ENCODE measurements around the gene IFNL2. TPM values are rescaled to one million over a fixed set of nuclear protein-coding genes. Genes with fewer than 3 reads are reported as not detected.

Gene IFNL2
- total and polyA plus RNA-seq, 9 of the 15 experiments (the other 6 are each of a cell fraction or from before 2014, with no cell fraction given), result not detected

DNA sequence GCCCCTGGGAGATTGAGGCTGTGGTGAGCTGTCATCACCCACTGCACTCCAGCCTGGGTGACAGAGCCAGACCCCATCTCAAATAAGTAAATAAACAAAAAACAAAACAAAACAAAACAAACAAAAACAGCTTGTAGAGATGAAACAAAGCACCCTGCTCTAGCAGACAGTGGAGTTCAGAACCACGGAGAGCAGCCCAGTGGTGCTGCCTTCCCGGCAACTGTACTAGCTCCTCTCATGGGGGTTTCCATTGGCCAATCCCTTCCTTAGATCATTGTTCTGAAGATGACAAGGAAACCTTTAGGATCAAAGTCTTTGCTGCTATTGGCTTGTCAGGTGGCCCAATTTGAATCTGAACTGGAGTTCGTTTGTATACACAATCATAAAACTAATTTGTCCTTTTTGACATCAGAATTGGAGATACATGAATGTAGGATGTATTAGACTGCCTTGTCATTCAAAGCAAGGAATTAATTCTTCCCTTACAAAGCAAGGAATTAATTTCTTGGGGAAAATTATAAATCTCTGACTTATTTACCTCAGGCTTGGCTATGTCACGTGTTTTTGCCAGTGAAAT lies 44.4 kb upstream of the IFNL2 start:
- ATAC-seq (peak; percentile 77), DNase-seq (ENCODE audit: extremely low read depth in 1 of 4, low spot score in 3 of 4) (peak; percentile 38 to 66 (median 55)), FAIRE-seq (no peak)
- Histone ChIP-seq H3K4me1 (replicated peaks in 1 of 2; ENCODE audit: control insufficient read depth in 2 of 2, insufficient read depth in 2 of 2, low read length in 2 of 2) (no peaks in the 10 kb centered on the region; a peak in 1 of 5 replicates), H3K36me3 (ENCODE audit: control insufficient read depth, insufficient read depth, low read length) (no peaks in the 10 kb centered on the region), H2AFZ (ENCODE audit: low read depth, low read length) (no peak overlapping the region), H3K9me3 (replicated peaks; ENCODE audit: control insufficient read depth, insufficient read depth, low read depth, low read length) (no peaks in the 10 kb centered on the region), H3K79me2 (ENCODE audit: control insufficient read depth, insufficient read depth, low read length) (no peaks in the 10 kb centered on the region), H3K4me2 (ENCODE audit: insufficient read depth, low read length) (no peak overlapping the region), H4K20me1 (replicated peaks; ENCODE audit: control insufficient read depth, insufficient read depth, low read length) (no peaks in the 10 kb centered on the region), H3K4me3 (no peak overlapping the region), H3K9ac (ENCODE audit: insufficient read depth in 1 of 2, low read depth in 2 of 2, low read length in 2 of 2) (no peak overlapping the region), H3K27me3 (ENCODE audit: control insufficient read depth in 2 of 2, insufficient read depth in 2 of 2, low read length in 2 of 2) (peaks cover 2 to 27% of the 10 kb centered on the region in 2 experiments; a peak in 4 of 5 replicates), H3K27ac (ENCODE audit: extremely low read depth, low read depth, low read length) (no peak overlapping the region), H3K9me1 (ENCODE audit: control insufficient read depth, insufficient read depth, low read length) (no peaks in the 10 kb centered on the region)
- in situ Hi-C loops (cut with MboI) (no loop called here), intact Hi-C loops (cut with micrococcal nuclease) (no loop called here)
- BruUV-seq (replicated peaks), result no TSS peak
- 5% methylated on average over 4 of the region's 4 CpGs for WGBS (ENCODE audit: insufficient coverage, low coverage, missing lambda C conversion rate)
- ChIA-PET CTCF (ENCODE audit: low intra/inter-chr PET ratio) (interaction anchor here (0.6 kb wide), 1 partner anchor 105 kb away, joined by 4 read pairs; no protein-coding TSS in a partner anchor), POLR2A (interaction anchor here (0.9 kb wide), 1 partner anchor 106 kb away, joined by 3 read pairs; no protein-coding TSS in a partner anchor)
- TF ChIP-seq NR2F6 (CRISPR knock-in tag; IDR thresholded peaks at IDR 0.05) (no peak), DNMT1 (IDR thresholded peaks at IDR 0.05) (no peak), ASH1L (IDR thresholded peaks at IDR 0.05; ENCODE audit: borderline replicate concordance, low read depth, partially characterized antibody) (no peak), NR4A1 (CRISPR knock-in tag; IDR thresholded peaks at IDR 0.05) (no peak), NR4A1 (tag; IDR thresholded peaks at IDR 0.05) (no peak), SRSF3 (IDR thresholded peaks at IDR 0.05; ENCODE audit: insufficient read depth, low read length) (no peak), SIRT6 (IDR thresholded peaks at IDR 0.05; ENCODE audit: low read depth, low read length) (no peak), ZNF668 (CRISPR knock-in tag; IDR thresholded peaks at IDR 0.05) (no peak), HDAC2 (IDR thresholded peaks at IDR 0.05) (no peak)
- TF ChIP-seq, protein P1, sequence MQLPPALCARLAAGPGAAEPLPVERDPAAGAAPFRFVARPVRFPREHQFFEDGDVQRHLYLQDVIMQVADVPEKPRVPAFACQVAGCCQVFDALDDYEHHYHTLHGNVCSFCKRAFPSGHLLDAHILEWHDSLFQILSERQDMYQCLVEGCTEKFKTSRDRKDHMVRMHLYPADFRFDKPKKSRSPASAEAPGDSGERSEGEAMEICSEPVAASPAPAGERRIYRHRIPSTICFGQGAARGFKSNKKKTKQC (CRISPR knock-in tag; IDR thresholded peaks at IDR 0.05), result 0 out of 2 replicates have a peak, but pooled peaks have one; percentile 55
- TF ChIP-seq, protein P2, sequence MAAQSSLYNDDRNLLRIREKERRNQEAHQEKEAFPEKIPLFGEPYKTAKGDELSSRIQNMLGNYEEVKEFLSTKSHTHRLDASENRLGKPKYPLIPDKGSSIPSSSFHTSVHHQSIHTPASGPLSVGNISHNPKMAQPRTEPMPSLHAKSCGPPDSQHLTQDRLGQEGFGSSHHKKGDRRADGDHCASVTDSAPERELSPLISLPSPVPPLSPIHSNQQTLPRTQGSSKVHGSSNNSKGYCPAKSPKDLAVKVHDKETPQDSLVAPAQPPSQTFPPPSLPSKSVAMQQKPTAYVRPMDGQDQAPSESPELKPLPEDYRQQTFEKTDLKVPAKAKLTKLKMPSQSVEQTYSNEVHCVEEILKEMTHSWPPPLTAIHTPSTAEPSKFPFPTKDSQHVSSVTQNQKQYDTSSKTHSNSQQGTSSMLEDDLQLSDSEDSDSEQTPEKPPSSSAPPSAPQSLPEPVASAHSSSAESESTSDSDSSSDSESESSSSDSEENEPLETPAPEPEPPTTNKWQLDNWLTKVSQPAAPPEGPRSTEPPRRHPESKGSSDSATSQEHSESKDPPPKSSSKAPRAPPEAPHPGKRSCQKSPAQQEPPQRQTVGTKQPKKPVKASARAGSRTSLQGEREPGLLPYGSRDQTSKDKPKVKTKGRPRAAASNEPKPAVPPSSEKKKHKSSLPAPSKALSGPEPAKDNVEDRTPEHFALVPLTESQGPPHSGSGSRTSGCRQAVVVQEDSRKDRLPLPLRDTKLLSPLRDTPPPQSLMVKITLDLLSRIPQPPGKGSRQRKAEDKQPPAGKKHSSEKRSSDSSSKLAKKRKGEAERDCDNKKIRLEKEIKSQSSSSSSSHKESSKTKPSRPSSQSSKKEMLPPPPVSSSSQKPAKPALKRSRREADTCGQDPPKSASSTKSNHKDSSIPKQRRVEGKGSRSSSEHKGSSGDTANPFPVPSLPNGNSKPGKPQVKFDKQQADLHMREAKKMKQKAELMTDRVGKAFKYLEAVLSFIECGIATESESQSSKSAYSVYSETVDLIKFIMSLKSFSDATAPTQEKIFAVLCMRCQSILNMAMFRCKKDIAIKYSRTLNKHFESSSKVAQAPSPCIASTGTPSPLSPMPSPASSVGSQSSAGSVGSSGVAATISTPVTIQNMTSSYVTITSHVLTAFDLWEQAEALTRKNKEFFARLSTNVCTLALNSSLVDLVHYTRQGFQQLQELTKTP (IDR thresholded peaks at IDR 0.05; ENCODE audit: low read depth in 1 of 2, partially characterized antibody in 2 of 2), result peak in 1 of 2 experiments; percentile 82
- TF ChIP-seq, protein P3, sequence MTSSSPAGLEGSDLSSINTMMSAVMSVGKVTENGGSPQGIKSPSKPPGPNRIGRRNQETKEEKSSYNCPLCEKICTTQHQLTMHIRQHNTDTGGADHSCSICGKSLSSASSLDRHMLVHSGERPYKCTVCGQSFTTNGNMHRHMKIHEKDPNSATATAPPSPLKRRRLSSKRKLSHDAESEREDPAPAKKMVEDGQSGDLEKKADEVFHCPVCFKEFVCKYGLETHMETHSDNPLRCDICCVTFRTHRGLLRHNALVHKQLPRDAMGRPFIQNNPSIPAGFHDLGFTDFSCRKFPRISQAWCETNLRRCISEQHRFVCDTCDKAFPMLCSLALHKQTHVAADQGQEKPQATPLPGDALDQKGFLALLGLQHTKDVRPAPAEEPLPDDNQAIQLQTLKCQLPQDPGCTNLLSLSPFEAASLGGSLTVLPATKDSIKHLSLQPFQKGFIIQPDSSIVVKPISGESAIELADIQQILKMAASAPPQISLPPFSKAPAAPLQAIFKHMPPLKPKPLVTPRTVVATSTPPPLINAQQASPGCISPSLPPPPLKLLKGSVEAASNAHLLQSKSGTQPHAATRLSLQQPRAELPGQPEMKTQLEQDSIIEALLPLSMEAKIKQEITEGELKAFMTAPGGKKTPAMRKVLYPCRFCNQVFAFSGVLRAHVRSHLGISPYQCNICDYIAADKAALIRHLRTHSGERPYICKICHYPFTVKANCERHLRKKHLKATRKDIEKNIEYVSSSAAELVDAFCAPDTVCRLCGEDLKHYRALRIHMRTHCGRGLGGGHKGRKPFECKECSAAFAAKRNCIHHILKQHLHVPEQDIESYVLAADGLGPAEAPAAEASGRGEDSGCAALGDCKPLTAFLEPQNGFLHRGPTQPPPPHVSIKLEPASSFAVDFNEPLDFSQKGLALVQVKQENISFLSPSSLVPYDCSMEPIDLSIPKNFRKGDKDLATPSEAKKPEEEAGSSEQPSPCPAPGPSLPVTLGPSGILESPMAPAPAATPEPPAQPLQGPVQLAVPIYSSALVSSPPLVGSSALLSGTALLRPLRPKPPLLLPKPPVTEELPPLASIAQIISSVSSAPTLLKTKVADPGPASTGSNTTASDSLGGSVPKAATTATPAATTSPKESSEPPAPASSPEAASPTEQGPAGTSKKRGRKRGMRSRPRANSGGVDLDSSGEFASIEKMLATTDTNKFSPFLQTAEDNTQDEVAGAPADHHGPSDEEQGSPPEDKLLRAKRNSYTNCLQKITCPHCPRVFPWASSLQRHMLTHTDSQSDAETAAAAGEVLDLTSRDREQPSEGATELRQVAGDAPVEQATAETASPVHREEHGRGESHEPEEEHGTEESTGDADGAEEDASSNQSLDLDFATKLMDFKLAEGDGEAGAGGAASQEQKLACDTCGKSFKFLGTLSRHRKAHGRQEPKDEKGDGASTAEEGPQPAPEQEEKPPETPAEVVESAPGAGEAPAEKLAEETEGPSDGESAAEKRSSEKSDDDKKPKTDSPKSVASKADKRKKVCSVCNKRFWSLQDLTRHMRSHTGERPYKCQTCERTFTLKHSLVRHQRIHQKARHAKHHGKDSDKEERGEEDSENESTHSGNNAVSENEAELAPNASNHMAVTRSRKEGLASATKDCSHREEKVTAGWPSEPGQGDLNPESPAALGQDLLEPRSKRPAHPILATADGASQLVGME (CRISPR knock-in tag; IDR thresholded peaks at IDR 0.05), result no peak

All from K562 (cell line).